ENCODE measurements around the gene SLCO3A1. TPM values are rescaled to one million over a fixed set of nuclear protein-coding genes. Genes with fewer than 3 reads are reported as not detected.

Gene SLCO3A1
- total and polyA plus RNA-seq, 2 experiments from 2014 or later, result 1.9 to 6.9 TPM

DNA sequence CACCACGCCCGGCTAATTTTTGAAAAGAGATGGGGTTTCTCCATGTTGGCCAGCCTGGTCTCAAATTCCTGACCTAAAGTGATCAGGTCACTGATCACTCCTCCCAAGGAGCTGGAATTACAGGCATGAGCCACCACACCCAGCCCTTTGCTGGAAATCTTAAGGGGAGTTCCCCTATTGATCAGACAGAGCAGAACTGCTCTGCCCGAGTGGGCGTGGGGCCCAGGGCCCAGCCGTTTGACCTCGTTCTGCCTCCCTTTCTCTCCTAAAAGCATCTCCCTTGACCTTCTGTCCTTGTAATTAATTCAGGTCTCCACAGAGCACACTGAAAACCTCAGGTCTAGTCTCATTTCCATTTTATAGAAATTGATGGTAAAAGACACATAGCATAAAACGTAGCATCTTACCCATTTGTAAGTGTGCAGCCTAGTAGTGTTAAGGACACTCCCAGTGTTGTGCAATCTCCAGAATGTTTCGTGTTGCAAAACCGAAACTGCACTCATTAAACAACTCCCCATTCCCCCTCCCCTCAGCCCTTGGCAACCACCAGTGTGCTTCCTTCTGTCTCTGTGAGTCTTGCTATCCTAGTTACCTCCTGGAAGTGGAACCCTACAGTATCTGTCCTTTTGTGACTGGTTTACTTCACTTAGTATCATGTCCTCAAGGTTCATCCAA, 89.3 kb downstream of the SLCO3A1 start:
- in situ Hi-C loops (cut with MboI), result no loop called here
- H3K4me3 ChIP-seq, result peak overlapping the region; percentile 72

DNA sequence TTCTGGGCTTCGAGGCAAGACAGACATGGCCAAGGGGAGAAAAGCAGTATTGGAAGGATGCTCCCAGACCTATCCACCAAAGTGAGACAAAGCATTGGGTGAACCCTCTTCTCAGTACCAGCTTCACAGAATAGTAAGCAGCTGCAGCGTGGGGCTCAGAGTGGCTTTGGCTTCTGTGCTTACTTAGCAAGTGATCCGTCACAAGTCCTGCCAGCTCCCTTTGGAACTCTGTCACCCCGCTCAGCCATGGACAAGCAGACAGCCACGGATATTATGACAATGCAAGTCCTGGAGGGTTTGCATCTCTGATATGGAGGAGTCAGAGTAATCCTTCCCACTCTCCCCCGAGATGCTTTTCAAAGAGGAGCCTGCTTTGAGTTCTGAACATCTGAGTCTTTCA, 90.8 kb downstream of the SLCO3A1 start:
- Histone ChIP-seq H3K79me2 (ENCODE audit: insufficient read depth) (no peaks in the 10 kb centered on the region), H4K20me1 (ENCODE audit: insufficient read depth) (no peaks in the 10 kb centered on the region), H3K36me3 (ENCODE audit: low read depth) (no peaks in the 10 kb centered on the region), H3F3A (ENCODE audit: insufficient read depth) (peaks cover 11% of the 10 kb centered on the region; the same call in 1 of the 2 replicates), H3K27me3 (replicated peaks; ENCODE audit: insufficient read depth) (no peaks in the 10 kb centered on the region), H3K4me2 (ENCODE audit: unreplicated experiment) (no peak overlapping the region), H3K4me3 (no peak overlapping the region), H3K27ac (no peak overlapping the region), H3K9me3 (ENCODE audit: low read depth) (no peaks in the 10 kb centered on the region), H3K4me1 (ENCODE audit: insufficient read depth) (peaks cover 18% of the 10 kb centered on the region), H2AFZ (no peak overlapping the region), H3K9me2 (ENCODE audit: insufficient read depth) (no peaks in the 10 kb centered on the region), H3K9ac (no peak overlapping the region)
- TF ChIP-seq EZH2phosphoT487 (IDR thresholded peaks at IDR 0.05; ENCODE audit: insufficient read depth, low read depth), result no peak
- TF ChIP-seq EZH2 (IDR thresholded peaks at IDR 0.05; ENCODE audit: insufficient read depth, poor library complexity, severe bottlenecking), result no peak
- in situ Hi-C loops (cut with MboI), result no loop called here
- DNase-seq, result no peak
- WGBS, 2 experiments (ENCODE audit: low coverage in 1 of 2, low lambda C conversion rate in 2 of 2, missing lambda C conversion rate in 2 of 2), result 37 to 38% methylated on average over 6 of the region's 6 CpGs

More for the DNA sequence above, 89.3 kb downstream of the SLCO3A1 start:
- H3K36me3 ChIP-seq (ENCODE audit: low read depth), result no peaks in the 10 kb centered on the region
- TF ChIP-seq EZH2phosphoT487 (IDR thresholded peaks at IDR 0.05; ENCODE audit: insufficient read depth, low read depth), result no peak
- no peak for TF ChIP-seq EZH2 (IDR thresholded peaks at IDR 0.05; ENCODE audit: insufficient read depth, poor library complexity, severe bottlenecking)
- H2AFZ ChIP-seq, result peak overlapping the region; percentile 83
- DNase-seq, result peak; percentile 93
- peaks cover 11% of the 10 kb centered on the region; the same call in 1 of the 2 replicates for H3F3A ChIP-seq (ENCODE audit: insufficient read depth)
- H3K4me2 ChIP-seq (ENCODE audit: unreplicated experiment), result peak overlapping the region; percentile 87
- 11% methylated on average over 9 of the region's 9 CpGs for WGBS, 2 experiments (ENCODE audit: low coverage in 1 of 2, low lambda C conversion rate in 2 of 2, missing lambda C conversion rate in 2 of 2)
- no peaks in the 10 kb centered on the region for H3K9me3 ChIP-seq (ENCODE audit: low read depth)
- no peaks in the 10 kb centered on the region for H3K9me2 ChIP-seq (ENCODE audit: insufficient read depth)
- H3K27ac ChIP-seq, result peak overlapping the region; percentile 65
- no peaks in the 10 kb centered on the region for H3K79me2 ChIP-seq (ENCODE audit: insufficient read depth)
- H3K4me1 ChIP-seq (ENCODE audit: insufficient read depth), result peaks cover 13% of the 10 kb centered on the region
- H4K20me1 ChIP-seq (ENCODE audit: insufficient read depth), result no peaks in the 10 kb centered on the region
- peak overlapping the region; percentile 60 for H3K9ac ChIP-seq
- no peaks in the 10 kb centered on the region for H3K27me3 ChIP-seq (replicated peaks; ENCODE audit: insufficient read depth)

DNA sequence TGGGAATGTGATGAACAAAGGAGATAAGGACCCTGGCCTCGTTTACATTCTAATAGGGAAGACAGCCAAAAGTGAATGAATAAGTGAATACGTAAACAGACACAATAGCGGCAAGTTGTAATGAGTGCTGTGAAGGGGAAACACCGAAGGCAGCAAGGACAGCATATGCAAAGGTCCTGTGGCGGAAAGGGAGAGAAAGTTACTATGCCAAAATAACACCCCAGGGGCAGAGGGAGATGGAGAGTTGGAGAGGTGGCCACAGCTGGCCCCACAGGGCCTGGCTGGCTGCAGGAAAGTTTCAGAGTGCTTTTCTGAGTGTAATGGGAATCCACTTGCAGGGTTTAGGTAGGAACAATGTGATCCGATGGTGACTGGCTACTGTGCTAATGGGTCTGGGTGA, 91.9 kb downstream of the SLCO3A1 start:
- no peaks in the 10 kb centered on the region for H3K9me2 ChIP-seq (ENCODE audit: insufficient read depth)
- H3F3A ChIP-seq (ENCODE audit: insufficient read depth), result peaks cover 11% of the 10 kb centered on the region; the same call in 1 of the 2 replicates
- 87% methylated on average over 6 of the region's 6 CpGs for WGBS, 2 experiments (ENCODE audit: low coverage in 1 of 2, low lambda C conversion rate in 2 of 2, missing lambda C conversion rate in 2 of 2)
- peaks cover 18% of the 10 kb centered on the region for H3K4me1 ChIP-seq (ENCODE audit: insufficient read depth)
- H3K27ac ChIP-seq, result no peak overlapping the region
- H3K4me2 ChIP-seq (ENCODE audit: unreplicated experiment), result no peak overlapping the region
- in situ Hi-C loops (cut with MboI), result no loop called here
- H3K36me3 ChIP-seq (ENCODE audit: low read depth), result no peaks in the 10 kb centered on the region
- DNase-seq, result no peak
- no peak overlapping the region for H2AFZ ChIP-seq
- no peaks in the 10 kb centered on the region for H3K9me3 ChIP-seq (ENCODE audit: low read depth)
- H3K79me2 ChIP-seq (ENCODE audit: insufficient read depth), result no peaks in the 10 kb centered on the region
- no peaks in the 10 kb centered on the region for H4K20me1 ChIP-seq (ENCODE audit: insufficient read depth)
- no peak overlapping the region for H3K4me3 ChIP-seq
- no peak overlapping the region for H3K9ac ChIP-seq
- TF ChIP-seq EZH2 (IDR thresholded peaks at IDR 0.05; ENCODE audit: insufficient read depth, poor library complexity, severe bottlenecking) (no peak), EZH2phosphoT487 (IDR thresholded peaks at IDR 0.05; ENCODE audit: insufficient read depth, low read depth) (no peak)
- H3K27me3 ChIP-seq (replicated peaks; ENCODE audit: insufficient read depth), result no peaks in the 10 kb centered on the region

DNA sequence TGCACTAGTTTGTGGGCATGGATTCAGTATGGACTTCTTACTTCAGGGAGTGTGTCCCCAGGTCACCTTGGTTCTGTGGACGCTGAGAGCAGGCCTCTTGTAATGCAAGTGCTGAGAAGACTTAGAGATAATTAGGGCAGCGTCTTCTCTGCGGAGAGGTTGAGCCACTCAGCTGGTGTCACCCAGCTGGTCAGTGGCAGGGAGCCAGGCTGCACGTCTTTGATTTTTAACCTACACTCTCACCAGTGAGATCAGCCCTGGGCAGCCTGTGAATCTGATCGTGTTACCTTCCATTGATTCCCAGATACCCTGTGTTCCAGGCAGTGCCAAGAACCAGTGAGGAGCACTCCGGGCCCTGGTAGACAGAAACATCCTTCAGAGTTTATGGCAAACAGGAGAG, 92.6 kb downstream of the SLCO3A1 start:
- no peak overlapping the region for H3K4me3 ChIP-seq
- no peak for TF ChIP-seq EZH2 (IDR thresholded peaks at IDR 0.05; ENCODE audit: insufficient read depth, poor library complexity, severe bottlenecking)
- TF ChIP-seq EZH2phosphoT487 (IDR thresholded peaks at IDR 0.05; ENCODE audit: insufficient read depth, low read depth), result no peak
- H3K4me1 ChIP-seq (ENCODE audit: insufficient read depth), result peaks cover 22% of the 10 kb centered on the region
- no peaks in the 10 kb centered on the region for H4K20me1 ChIP-seq (ENCODE audit: insufficient read depth)
- no peak overlapping the region for H2AFZ ChIP-seq
- H3F3A ChIP-seq (ENCODE audit: insufficient read depth), result peaks cover 11% of the 10 kb centered on the region; the same call in 1 of the 2 replicates
- 75 to 77% methylated on average over 6 of the region's 6 CpGs for WGBS, 2 experiments (ENCODE audit: low coverage in 1 of 2, low lambda C conversion rate in 2 of 2, missing lambda C conversion rate in 2 of 2)
- H3K4me2 ChIP-seq (ENCODE audit: unreplicated experiment), result no peak overlapping the region
- H3K79me2 ChIP-seq (ENCODE audit: insufficient read depth), result no peaks in the 10 kb centered on the region
- H3K36me3 ChIP-seq (ENCODE audit: low read depth), result no peaks in the 10 kb centered on the region
- no peak for DNase-seq
- no peaks in the 10 kb centered on the region for H3K9me3 ChIP-seq (ENCODE audit: low read depth)
- no peak overlapping the region for H3K9ac ChIP-seq
- in situ Hi-C loops (cut with MboI), result no loop called here
- no peak overlapping the region for H3K27ac ChIP-seq
- no peaks in the 10 kb centered on the region for H3K27me3 ChIP-seq (replicated peaks; ENCODE audit: insufficient read depth)
- no peaks in the 10 kb centered on the region for H3K9me2 ChIP-seq (ENCODE audit: insufficient read depth)

All from GM23248 (cell line).